Activated CD4-positive, alpha-beta T cell treated with anti-CD3 and anti-CD28 coated beads for 36 hours (primary cell): ENCODE measurements around the gene DDIT4L. TPM values are rescaled to one million over a fixed set of nuclear protein-coding genes. Genes with fewer than 3 reads are reported as not detected.
A peak's percentile ranks its signal among the peaks of the same experiment; 100 is the strongest.

Source experiments
- ATAC-seq: fragments of 200-7000 bp; cut with Tn5 transposase; one replicate; pipeline ENCODE4 v1.10.0; 2021; ENCODE audit warnings: mild to moderate bottlenecking, moderate library complexity
- CTCF ChIA-PET: fragments of 350-600 bp; sonication (Branson Sonifier 250); formaldehyde crosslinking; loops from one replicate; lab custom pipeline; 2021; ENCODE audit warnings: antibody characterized with exemption; lab: Charles Lee
- POLR2A ChIA-PET: fragments of 350-600 bp; sonication (Branson Sonifier 250); formaldehyde crosslinking; loops from one replicate; lab custom pipeline; 2021; ENCODE audit warnings: antibody characterized with exemption, inconsistent platforms; lab: Charles Lee
- DNase-seq: peaks from one replicate; pipeline ENCODE4 v3.0.0-alpha.2; 2020
- H3K27ac Mint-ChIP-seq: one replicate; pipeline ENCODE4 v1.8.0; 2021; ENCODE audit warnings: mixed read lengths
- H3K27me3 Mint-ChIP-seq: one replicate; pipeline ENCODE4 v1.8.0; 2021; ENCODE audit warnings: mixed read lengths
- H3K36me3 Mint-ChIP-seq: one replicate; pipeline ENCODE4 v1.8.0; 2021; ENCODE audit warnings: low read depth, mixed read lengths
- H3K4me1 Mint-ChIP-seq: one replicate; pipeline ENCODE4 v1.8.0; 2021; ENCODE audit warnings: mixed read lengths
- H3K4me3 Mint-ChIP-seq: one replicate; pipeline ENCODE4 v1.8.0; 2021; ENCODE audit warnings: mild to moderate bottlenecking, moderate library complexity, mixed read lengths
- H3K9me3 Mint-ChIP-seq: one replicate; pipeline ENCODE4 v1.8.0; 2021; ENCODE audit warnings: low read depth, mixed read lengths
- intact Hi-C, 2 experiments: fragments of 100-400 bp; cut with DNase I in 1 of 2; cut with micrococcal nuclease in 1 of 2; formaldehyde crosslinking; loops; one replicate each; pipeline versions ENCODE4 v1.14.2 to v1.15.1; 2022 to 2024; cut with DNase I, micrococcal nuclease
- total RNA-seq, 2 experiments: library from RNA; stranded (reverse); gene quantifications; one replicate each; pipeline ENCODE4 v1.2.3, GENCODE V29; 2021

DDIT4L gene
- total RNA-seq, 2 experiments from 2014 or later, result 0.60 to 0.75 TPM

- DNase-seq (peak; percentile 31), ATAC-seq (no peak)
- CTCF ChIA-PET, result interaction anchor here (0.6 to 1.2 kb wide), 3 partner anchors 9 to 96 kb away, joined by 3 to 4 read pairs (median 3); no protein-coding TSS in a partner anchor
- H3K9me3 Mint-ChIP-seq, result no peaks in the 10 kb centered on the region
- peaks cover 17% of the 10 kb centered on the region for H3K4me1 Mint-ChIP-seq
- peaks cover 42% of the 10 kb centered on the region for H3K27me3 Mint-ChIP-seq
- H3K4me3 Mint-ChIP-seq, result no peak overlapping the region
- POLR2A ChIA-PET, result no interaction called here
- intact Hi-C loops, result no loop called here
- no peaks in the 10 kb centered on the region for H3K36me3 Mint-ChIP-seq
- no peak overlapping the region for H3K27ac Mint-ChIP-seq
Measured at GRCh38 chr4:100188829-100189228, 1.4 kb downstream of the DDIT4L start.

DNA sequence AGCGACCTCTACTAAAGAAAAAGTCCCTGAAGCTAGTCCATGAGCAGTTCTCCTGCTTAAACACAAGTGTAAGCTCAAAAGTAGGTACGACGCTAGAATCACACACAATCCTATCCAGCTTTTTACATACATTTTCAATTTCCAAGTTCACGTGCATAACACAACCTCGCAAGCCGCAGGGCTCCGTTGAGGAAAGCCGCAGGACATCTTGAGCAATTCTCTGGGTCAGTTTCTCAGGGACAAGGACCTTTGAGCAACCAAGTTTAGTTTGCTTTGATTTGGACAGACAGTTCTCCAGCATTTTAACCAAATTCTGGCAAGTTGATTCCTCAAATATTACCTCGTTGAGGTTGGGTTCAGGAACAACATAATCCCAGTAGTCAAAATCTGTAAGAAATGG lies 2.5 kb downstream of the DDIT4L start:
- no peak for DNase-seq
- Mint-ChIP-seq H3K27ac (no peak overlapping the region), H3K4me1 (peaks cover 17% of the 10 kb centered on the region), H3K36me3 (no peaks in the 10 kb centered on the region), H3K4me3 (no peak overlapping the region), H3K9me3 (no peaks in the 10 kb centered on the region), H3K27me3 (peaks cover 42% of the 10 kb centered on the region)
- ChIA-PET POLR2A (no interaction called here), CTCF (interaction anchor here (0.6 kb wide), 1 partner anchor 97 kb away, joined by 3 read pairs; no protein-coding TSS in a partner anchor)
- intact Hi-C loops, result no loop called here
- no peak for ATAC-seq

DNA sequence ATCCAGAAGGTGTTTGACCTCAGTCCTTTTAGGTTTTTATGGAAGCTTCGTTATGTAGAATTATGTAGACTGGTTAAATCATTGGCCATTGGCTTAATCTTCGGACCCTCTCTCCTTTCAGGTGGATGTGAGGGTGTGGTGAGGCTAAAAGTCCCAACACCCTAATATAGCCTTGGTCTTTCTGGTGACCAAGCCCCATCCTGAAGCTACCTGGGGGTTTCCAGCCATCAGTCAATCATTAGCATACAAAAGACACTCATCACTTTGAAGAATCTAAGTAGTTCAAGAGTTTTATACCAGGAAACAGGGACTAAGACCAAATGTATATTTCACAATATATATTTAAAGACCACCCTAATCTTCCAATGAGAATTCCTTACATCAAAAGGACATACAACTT lies 5.5 kb downstream of the DDIT4L start:
- ATAC-seq (no peak), DNase-seq (no peak)
- H3K4me1 Mint-ChIP-seq, result peaks cover 7% of the 10 kb centered on the region
- peaks cover 31% of the 10 kb centered on the region for H3K27me3 Mint-ChIP-seq
- intact Hi-C loops, result no loop called here
- H3K36me3 Mint-ChIP-seq, result no peaks in the 10 kb centered on the region
- POLR2A ChIA-PET, result no interaction called here
- H3K27ac Mint-ChIP-seq, result no peak overlapping the region
- CTCF ChIA-PET, result no interaction called here
- no peak overlapping the region for H3K4me3 Mint-ChIP-seq
- no peaks in the 10 kb centered on the region for H3K9me3 Mint-ChIP-seq

GRCh38 chr4:100177855-100178254 lies 12.4 kb downstream of the DDIT4L start:
- CTCF ChIA-PET, result no interaction called here
- Mint-ChIP-seq H3K27me3 (peaks cover 3% of the 10 kb centered on the region), H3K4me1 (peaks cover 2% of the 10 kb centered on the region), H3K27ac (no peak overlapping the region), H3K9me3 (no peaks in the 10 kb centered on the region), H3K4me3 (no peak overlapping the region), H3K36me3 (no peaks in the 10 kb centered on the region)
- POLR2A ChIA-PET, result no interaction called here
- ATAC-seq, result no peak
- intact Hi-C loops, result no loop called here
- DNase-seq, result no peak

DNA sequence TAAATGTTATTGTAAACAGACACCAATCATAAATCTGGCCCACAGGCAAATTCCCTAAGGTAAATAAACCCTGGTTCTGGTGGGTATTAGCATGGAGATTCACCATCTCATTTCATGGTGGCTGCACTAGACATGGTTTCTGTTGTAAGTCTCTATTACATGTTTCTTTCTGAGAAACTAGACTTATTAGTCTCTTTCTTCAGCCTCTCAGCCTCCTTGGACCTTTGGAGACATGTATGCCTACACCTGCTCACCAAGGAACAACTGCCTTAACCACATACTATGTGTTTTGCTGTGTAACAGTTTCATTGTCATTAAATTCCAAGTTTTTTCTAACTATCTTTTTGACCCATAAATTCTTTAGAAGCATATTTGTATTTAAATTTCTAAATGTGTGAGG lies 13.1 kb downstream of the DDIT4L start:
- Mint-ChIP-seq H3K27me3 (no peaks in the 10 kb centered on the region), H3K4me3 (no peak overlapping the region), H3K27ac (no peak overlapping the region), H3K9me3 (no peaks in the 10 kb centered on the region), H3K4me1 (peaks cover 2% of the 10 kb centered on the region), H3K36me3 (no peaks in the 10 kb centered on the region)
- ChIA-PET POLR2A (no interaction called here), CTCF (no interaction called here)
- DNase-seq (no peak), ATAC-seq (no peak)
- intact Hi-C loops, result no loop called here

- no peak overlapping the region for H3K27ac Mint-ChIP-seq
- H3K9me3 Mint-ChIP-seq, result no peaks in the 10 kb centered on the region
- ATAC-seq (no peak), DNase-seq (no peak)
- H3K4me3 Mint-ChIP-seq, result no peak overlapping the region
- no peaks in the 10 kb centered on the region for H3K27me3 Mint-ChIP-seq
- H3K36me3 Mint-ChIP-seq, result no peaks in the 10 kb centered on the region
- POLR2A ChIA-PET, result no interaction called here
- intact Hi-C loops, result no loop called here
- CTCF ChIA-PET, result no interaction called here
- peaks cover 2% of the 10 kb centered on the region for H3K4me1 Mint-ChIP-seq
Measured at GRCh38 chr4:100175858-100176257, 14.4 kb downstream of the DDIT4L start.

DNA sequence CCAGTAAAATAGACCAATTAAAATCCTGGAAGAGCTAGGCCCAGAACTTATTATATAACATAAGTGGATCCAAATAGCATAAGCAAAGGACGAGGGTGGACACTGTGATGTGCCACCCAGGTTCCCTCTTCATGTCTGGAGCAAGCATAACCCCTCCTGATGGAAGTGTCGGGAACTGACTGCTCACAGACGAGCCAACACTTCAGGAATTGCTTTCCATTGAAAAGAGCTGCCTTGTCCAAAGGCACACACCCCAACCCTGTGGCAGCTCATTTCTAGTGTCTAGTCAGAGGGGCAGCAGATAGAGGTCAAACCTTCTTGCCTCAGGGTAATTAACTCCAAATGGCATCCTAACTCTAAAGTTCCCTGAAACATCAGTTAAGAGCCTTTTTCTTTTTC lies 15.3 kb downstream of the DDIT4L start:
- Mint-ChIP-seq H3K4me3 (no peak overlapping the region), H3K9me3 (no peaks in the 10 kb centered on the region), H3K36me3 (no peaks in the 10 kb centered on the region), H3K27ac (no peak overlapping the region), H3K27me3 (no peaks in the 10 kb centered on the region), H3K4me1 (peaks cover 2% of the 10 kb centered on the region)
- CTCF ChIA-PET, result no interaction called here
- ATAC-seq, result no peak
- intact Hi-C loops, result no loop called here
- POLR2A ChIA-PET, result no interaction called here
- no peak for DNase-seq

- H3K27me3 Mint-ChIP-seq, result no peaks in the 10 kb centered on the region
- ATAC-seq, result no peak
- H3K4me1 Mint-ChIP-seq, result peaks cover 2% of the 10 kb centered on the region
- H3K36me3 Mint-ChIP-seq, result no peaks in the 10 kb centered on the region
- DNase-seq, result no peak
- ChIA-PET CTCF (no interaction called here), POLR2A (no interaction called here)
- H3K9me3 Mint-ChIP-seq, result no peaks in the 10 kb centered on the region
- intact Hi-C loops, result no loop called here
- H3K27ac Mint-ChIP-seq, result no peak overlapping the region
- no peak overlapping the region for H3K4me3 Mint-ChIP-seq
Measured at GRCh38 chr4:100170986-100171385, 19.3 kb downstream of the DDIT4L start.

GRCh38 chr4:100169491-100170485 lies 20.5 kb downstream of the DDIT4L start:
- intact Hi-C loops, result no loop called here

GRCh38 chr4:100168521-100168920 lies 21.7 kb downstream of the DDIT4L start:
- POLR2A ChIA-PET, result interaction anchor here (0.6 kb wide), 1 partner anchor 223 kb away, joined by 3 read pairs; no protein-coding TSS in a partner anchor
- CTCF ChIA-PET, result interaction anchor here (1.1 to 1.3 kb wide), 2 partner anchors 27 to 75 kb away, joined by 3 to 6 read pairs; no protein-coding TSS in a partner anchor

More at GRCh38 chr4:100169491-100170485, 20.5 kb downstream of the DDIT4L start:
- no peak overlapping the region for H3K4me3 Mint-ChIP-seq
- ChIA-PET POLR2A (no interaction called here), CTCF (no interaction called here)
- no peak overlapping the region for H3K27ac Mint-ChIP-seq
- no peaks in the 10 kb centered on the region for H3K9me3 Mint-ChIP-seq
- ATAC-seq (no peak), DNase-seq (no peak)
- no peaks in the 10 kb centered on the region for H3K27me3 Mint-ChIP-seq
- H3K36me3 Mint-ChIP-seq, result no peaks in the 10 kb centered on the region
- H3K4me1 Mint-ChIP-seq, result no peaks in the 10 kb centered on the region

DNA sequence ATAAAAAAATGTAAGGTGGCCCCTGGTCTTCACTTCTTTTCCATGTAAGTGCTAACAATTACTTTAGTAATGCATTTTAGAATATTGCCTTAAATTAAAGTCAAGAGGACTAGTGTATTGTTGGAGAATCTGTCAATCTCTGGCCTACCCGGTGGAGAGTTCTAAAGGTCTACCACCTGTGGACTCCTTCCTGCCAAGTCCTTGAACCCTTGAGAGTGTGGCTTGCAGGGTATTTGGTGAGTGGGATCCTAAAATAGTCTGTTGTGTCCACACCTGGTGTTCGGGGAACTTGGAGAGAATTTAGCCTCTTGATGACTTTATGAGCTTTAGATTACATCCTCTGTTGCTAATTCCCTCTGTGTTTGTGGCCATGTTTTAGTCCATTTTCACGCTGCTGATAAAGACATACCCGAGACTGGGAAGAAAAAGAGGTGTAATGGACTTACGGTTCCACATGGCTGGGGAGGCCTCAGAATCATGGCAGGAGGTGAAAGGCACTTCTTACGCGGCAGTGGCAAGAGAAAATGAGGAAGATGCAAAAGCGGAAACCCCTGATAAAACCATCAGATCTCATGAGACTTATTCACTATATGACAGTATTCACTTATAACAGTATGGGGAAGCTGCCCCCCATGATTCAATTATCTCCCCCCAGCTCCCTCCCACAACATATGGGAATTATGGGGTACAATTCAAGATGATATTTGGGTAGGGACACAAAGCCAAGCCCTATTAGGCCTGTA lies 23.8 kb downstream of the DDIT4L start:
- Mint-ChIP-seq H3K27me3 (no peaks in the 10 kb centered on the region), H3K4me3 (no peak overlapping the region), H3K27ac (no peak overlapping the region), H3K36me3 (no peaks in the 10 kb centered on the region), H3K9me3 (no peaks in the 10 kb centered on the region), H3K4me1 (no peaks in the 10 kb centered on the region)
- no peak for ATAC-seq
- intact Hi-C loops, result no loop called here
- ChIA-PET CTCF (no interaction called here), POLR2A (no interaction called here)
- DNase-seq, result no peak

More at GRCh38 chr4:100168521-100168920, 21.7 kb downstream of the DDIT4L start:
- H3K9me3 Mint-ChIP-seq, result no peaks in the 10 kb centered on the region
- H3K4me1 Mint-ChIP-seq, result no peaks in the 10 kb centered on the region
- no peaks in the 10 kb centered on the region for H3K27me3 Mint-ChIP-seq
- H3K4me3 Mint-ChIP-seq, result no peak overlapping the region
- no peak overlapping the region for H3K27ac Mint-ChIP-seq
- ATAC-seq (no peak), DNase-seq (no peak)
- intact Hi-C loops, result no loop called here
- no peaks in the 10 kb centered on the region for H3K36me3 Mint-ChIP-seq
